ENCODE results near the gene ATF6.

DNA sequence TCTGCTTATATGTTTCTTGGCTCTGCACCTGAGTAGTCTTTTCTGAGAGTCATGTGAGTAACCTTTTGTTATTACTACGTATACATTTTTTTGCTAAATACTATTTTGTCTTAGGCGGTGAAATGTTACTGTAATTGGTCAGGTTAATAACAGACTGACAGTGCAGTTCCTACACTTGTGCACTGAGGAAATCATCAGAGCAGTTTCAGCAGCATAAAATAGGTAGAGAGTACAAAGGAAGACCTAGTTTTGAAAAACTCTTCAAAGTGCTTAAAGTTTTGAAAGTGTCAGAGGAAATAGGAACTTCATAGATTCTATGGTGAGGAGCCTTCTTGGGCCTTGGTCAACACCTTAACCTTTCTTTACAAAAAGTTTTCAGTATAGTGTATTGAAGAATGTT lies 11.1 kb downstream of the ATF6 start:
- TF ChIP-seq, protein P1, sequence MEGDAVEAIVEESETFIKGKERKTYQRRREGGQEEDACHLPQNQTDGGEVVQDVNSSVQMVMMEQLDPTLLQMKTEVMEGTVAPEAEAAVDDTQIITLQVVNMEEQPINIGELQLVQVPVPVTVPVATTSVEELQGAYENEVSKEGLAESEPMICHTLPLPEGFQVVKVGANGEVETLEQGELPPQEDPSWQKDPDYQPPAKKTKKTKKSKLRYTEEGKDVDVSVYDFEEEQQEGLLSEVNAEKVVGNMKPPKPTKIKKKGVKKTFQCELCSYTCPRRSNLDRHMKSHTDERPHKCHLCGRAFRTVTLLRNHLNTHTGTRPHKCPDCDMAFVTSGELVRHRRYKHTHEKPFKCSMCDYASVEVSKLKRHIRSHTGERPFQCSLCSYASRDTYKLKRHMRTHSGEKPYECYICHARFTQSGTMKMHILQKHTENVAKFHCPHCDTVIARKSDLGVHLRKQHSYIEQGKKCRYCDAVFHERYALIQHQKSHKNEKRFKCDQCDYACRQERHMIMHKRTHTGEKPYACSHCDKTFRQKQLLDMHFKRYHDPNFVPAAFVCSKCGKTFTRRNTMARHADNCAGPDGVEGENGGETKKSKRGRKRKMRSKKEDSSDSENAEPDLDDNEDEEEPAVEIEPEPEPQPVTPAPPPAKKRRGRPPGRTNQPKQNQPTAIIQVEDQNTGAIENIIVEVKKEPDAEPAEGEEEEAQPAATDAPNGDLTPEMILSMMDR (conservative IDR thresholded peaks at IDR 0.05 in 1 of 2, IDR thresholded peaks at IDR 0.05 in 1 of 2; ENCODE audit: low read depth in 1 of 2, low read length in 2 of 2) = no peak
- no peak for TF ChIP-seq EZH2 (IDR thresholded peaks at IDR 0.05; ENCODE audit: low read length, missing control alignments)

Measured in fibroblast of lung (primary cell).